HCT116 (cell line): ENCODE data around the gene SSR1. TPM values are rescaled to one million over a fixed set of nuclear protein-coding genes. Genes with fewer than 3 reads are reported as not detected.

Experiments used
- ATAC-seq: fragments of 200-7000 bp; cut with Tn5 transposase; 2 replicates; pipeline ENCODE4 v1.9.1; 2020; ENCODE audit warnings: mild to moderate bottlenecking, moderate library complexity
- BruUV-seq: library from RNA; stranded (reverse); fragments of 400-500 nt; replicated peaks from 2 replicates; lab custom pipeline; 2021; lab: Mats Ljungman, UMichigan
- CTCF ChIA-PET: fragments of 300-600 bp; sonication (Branson Sonifier 250); formaldehyde crosslinking; loops from one replicate; lab custom pipeline; 2021; ENCODE audit warnings: antibody characterized with exemption; lab: Charles Lee
- POLR2A ChIA-PET: fragments of 300-600, 350-600 bp; sonication (Branson Sonifier 250); formaldehyde crosslinking; loops from one replicate; lab custom pipeline; 2021; ENCODE audit warnings: antibody characterized with exemption; lab: Charles Lee
- RAD21 ChIA-PET, 2 experiments: fragments of 300-600 bp; sonication (Branson Sonifier 250); formaldehyde crosslinking; loops; one replicate each; lab custom pipeline; 2023; ENCODE audit warnings: low total read pairs in 2 of 2; ENCODE audit not compliant: uncharacterized antibody in 2 of 2, unreplicated experiment in 2 of 2, low non-redundant PET in 1 of 2; lab: Charles Lee
- DNase-seq: peaks from one replicate; pipeline ENCODE4 v3.0.0-alpha.2; 2010; ENCODE audit warnings: low read depth, low spot score
- H2AFZ ChIP-seq: fragments of 200-600 bp; shearing (Covaris generic), sonication (generic); 2 replicates; pipeline ENCODE4 v1.6.1; 2017; ENCODE audit warnings: low read depth, mixed run types, mixed read lengths, antibody characterized with exemption, low read length; ENCODE audit not compliant: poor library complexity, severe bottlenecking
- H3K27ac ChIP-seq: 2 replicates; pipeline ENCODE4 v1.5.1; 2012; ENCODE audit warnings: low read depth, low read length
- H3K27me3 ChIP-seq: fragments of 200-600 bp; sonication (generic); 2 replicates; pipeline ENCODE4 v1.6.1; 2016; ENCODE audit warnings: mixed run types, low read length, mixed read lengths; ENCODE audit not compliant: insufficient read depth
- H3K36me3 ChIP-seq, 2 experiments: fragments of 200-500 bp in 1 of 2; fragments of 200-600 bp in 1 of 2; sonication (Bioruptor generic) in 1 of 2; sonication (generic) in 1 of 2; 2 replicates each; pipeline versions ENCODE4 v1.5.1 to v1.6.1; 2014 to 2016; ENCODE audit warnings: low read length in 2 of 2, inconsistent platforms in 1 of 2, mixed read lengths in 1 of 2, mixed run types in 1 of 2; ENCODE audit not compliant: insufficient read depth in 2 of 2, control insufficient read depth in 1 of 2
- H3K4me1 ChIP-seq, 2 experiments: fragments of 200-600 bp in 1 of 2; sonication (generic) in 1 of 2; 2 replicates each; pipeline versions ENCODE4 v1.5.1 to v1.6.1; 2012 to 2017; ENCODE audit warnings: low read length in 2 of 2, inconsistent platforms in 1 of 2, mild to moderate bottlenecking in 1 of 2, mixed read lengths in 1 of 2, mixed run types in 1 of 2, moderate library complexity in 1 of 2; ENCODE audit not compliant: insufficient read depth in 2 of 2, control insufficient read depth in 1 of 2
- H3K4me2 ChIP-seq: fragments of 200-600 bp; sonication (generic); 2 replicates; pipeline ENCODE4 v1.6.1; 2017; ENCODE audit warnings: mixed run types, low read length, mixed read lengths
- H3K4me3 ChIP-seq, 2 experiments: fragments of 200-600 bp in 1 of 2; sonication (generic) in 1 of 2; replicated peaks in 1 of 2; 2 replicates each; pipeline ENCODE4 v1.5.1; 2011 to 2016; ENCODE audit warnings: low read length in 2 of 2, control low read depth in 1 of 2, low read depth in 1 of 2, mild to moderate bottlenecking in 1 of 2, mixed read lengths in 1 of 2, mixed run types in 1 of 2
- H3K79me2 ChIP-seq: fragments of 200-600 bp; sonication (generic); 2 replicates; pipeline ENCODE4 v1.6.1; 2017; ENCODE audit warnings: mild to moderate bottlenecking, mixed run types, low read length, moderate library complexity, mixed read lengths; ENCODE audit not compliant: insufficient read depth
- H3K9ac ChIP-seq: fragments of 200-600 bp; sonication (generic); 2 replicates; pipeline ENCODE4 v1.6.1; 2016; ENCODE audit warnings: low read length, mixed read lengths
- H3K9me2 ChIP-seq: fragments of 200-600 bp; sonication (generic), shearing (Covaris generic); 2 replicates; pipeline ENCODE4 v1.6.1; 2017; ENCODE audit warnings: mixed run types, mild to moderate bottlenecking, moderate library complexity; ENCODE audit not compliant: insufficient read depth
- H3K9me3 ChIP-seq, 2 experiments: fragments of 200-500 bp in 1 of 2; fragments of 200-600 bp in 1 of 2; sonication (Bioruptor generic) in 1 of 2; sonication (generic) in 1 of 2; 2 replicates each; pipeline ENCODE4 v1.6.1; 2014 to 2017; ENCODE audit warnings: low read length in 2 of 2, mixed read lengths in 2 of 2, inconsistent platforms in 1 of 2, low read depth in 1 of 2, mild to moderate bottlenecking in 1 of 2, mixed run types in 1 of 2, moderate library complexity in 1 of 2; ENCODE audit not compliant: control insufficient read depth in 1 of 2, insufficient read depth in 1 of 2
- H4K20me1 ChIP-seq: fragments of 200-600 bp; sonication (generic), shearing (Covaris generic); 2 replicates; pipeline ENCODE4 v1.6.1; 2017; ENCODE audit warnings: mixed run types, mild to moderate bottlenecking, moderate library complexity; ENCODE audit not compliant: insufficient read depth
- CTCF ChIP-seq, 3 experiments: fragments of 200-600 bp in 1 of 3; sonication (generic) in 1 of 3; IDR thresholded peaks in 2 of 3; conservative IDR thresholded peaks in 1 of 3; 2 replicates each; pipeline ENCODE4 v1.5.1; 2012 to 2017; ENCODE audit warnings: low read depth in 2 of 3, low read length in 2 of 3, antibody characterized with exemption in 1 of 3, borderline replicate concordance in 1 of 3, control low read depth in 1 of 3, mild to moderate bottlenecking in 1 of 3, mixed read lengths in 1 of 3, mixed run types in 1 of 3, moderate library complexity in 1 of 3; ENCODE audit not compliant: insufficient read depth in 1 of 3
- EGR1 ChIP-seq: IDR thresholded peaks from 2 replicates; pipeline ENCODE4 v1.6.1; 2012; ENCODE audit warnings: low read depth
- EZH2phosphoT487 ChIP-seq: fragments of 200-600 bp; IDR thresholded peaks from 2 replicates; pipeline ENCODE4 v1.6.1; 2018; ENCODE audit warnings: antibody characterized with exemption, borderline replicate concordance
- FOSL1 ChIP-seq: IDR thresholded peaks from 2 replicates; pipeline ENCODE4 v1.6.1; 2012; ENCODE audit warnings: low read depth
- POLR2A ChIP-seq: IDR thresholded peaks from 2 replicates; pipeline ENCODE4 v1.7.0; 2011; ENCODE audit warnings: borderline replicate concordance; ENCODE audit not compliant: insufficient read depth, insufficient read length; ENCODE audit errors: extremely low read depth
- POLR2AphosphoS5 ChIP-seq: IDR thresholded peaks from 2 replicates; pipeline ENCODE4 v1.6.1; 2011; ENCODE audit warnings: mild to moderate bottlenecking, low read depth, low read length, moderate library complexity
- SIN3A ChIP-seq: IDR thresholded peaks from 2 replicates; pipeline ENCODE4 v1.6.1; 2012; ENCODE audit warnings: low read depth
- SP1 ChIP-seq: IDR thresholded peaks from 2 replicates; pipeline ENCODE4 v1.6.1; 2012; ENCODE audit warnings: low read depth
- YY1 ChIP-seq: IDR thresholded peaks from 2 replicates; pipeline ENCODE4 v1.6.1; 2011; ENCODE audit warnings: low read length, low read depth, moderate library complexity, mild to moderate bottlenecking; ENCODE audit not compliant: insufficient replicate concordance; ENCODE audit errors: extremely low read depth
- intact Hi-C: fragments of 100-400 bp; cut with micrococcal nuclease; formaldehyde crosslinking; loops from 2 replicates; pipeline ENCODE4 v1.10.0; 2022
- total RNA-seq: library from RNA; stranded (reverse); gene quantifications from one replicate; pipeline ENCODE4 v1.2.1, GENCODE V29; 2021; ENCODE audit not compliant: unreplicated experiment

SSR1 gene
- total RNA-seq, 1 experiment from 2014 or later, result 127 TPM

GRCh38 chr6:7268362-7268761, 44.6 kb downstream of the SSR1 start:
- CTCF ChIA-PET, result no interaction called here
- Histone ChIP-seq H3K36me3 (no peaks in the 10 kb centered on the region), H3K4me3 (no peak overlapping the region), H3K4me2 (peak overlapping the region; percentile 42; the same call in 1 of the 2 replicates), H3K27ac (peak overlapping the region; percentile 57; the same call in 1 of the 2 replicates), H3K9me3 (no peaks in the 10 kb centered on the region), H3K9me2 (no peaks in the 10 kb centered on the region), H3K27me3 (no peaks in the 10 kb centered on the region), H3K4me1 (peaks cover 9 to 18% of the 10 kb centered on the region in 2 experiments), H3K9ac (no peak overlapping the region), H2AFZ (no peak overlapping the region), H4K20me1 (no peaks in the 10 kb centered on the region), H3K79me2 (no peaks in the 10 kb centered on the region)
- ATAC-seq, result no peak
- DNase-seq, result no peak
- POLR2A ChIA-PET, result no interaction called here
- RAD21 ChIA-PET, result no interaction called here
- TF ChIP-seq CTCF (IDR thresholded peaks at IDR 0.05 in 2 of 3, conservative IDR thresholded peaks at IDR 0.05 in 1 of 3; ENCODE audit: borderline replicate concordance in 1 of 3, insufficient read depth in 1 of 3, low read depth in 2 of 3, low read length in 2 of 3), result no peak
- intact Hi-C loops, result no loop called here
- BruUV-seq, result no TSS peak

- Histone ChIP-seq H3K27ac (peak overlapping the region; percentile 57), H3K4me3 (no peak overlapping the region), H3K79me2 (no peaks in the 10 kb centered on the region), H3K9ac (no peak overlapping the region), H4K20me1 (no peaks in the 10 kb centered on the region), H2AFZ (no peak overlapping the region), H3K9me3 (no peaks in the 10 kb centered on the region), H3K4me1 (peaks cover 9 to 18% of the 10 kb centered on the region in 2 experiments), H3K36me3 (no peaks in the 10 kb centered on the region), H3K4me2 (peak overlapping the region; percentile 42), H3K9me2 (no peaks in the 10 kb centered on the region), H3K27me3 (no peaks in the 10 kb centered on the region)
- TF ChIP-seq SIN3A (no peak), POLR2AphosphoS5 (peak; percentile 46), POLR2A (no peak), CTCF (IDR thresholded peaks at IDR 0.05 in 2 of 3, conservative IDR thresholded peaks at IDR 0.05 in 1 of 3; ENCODE audit: borderline replicate concordance in 1 of 3, insufficient read depth in 1 of 3, low read depth in 2 of 3, low read length in 2 of 3) (no peak), YY1 (no peak), SP1 (peak; percentile 62), EGR1 (peak; percentile 65; the same call in 1 of the 2 replicates), FOSL1 (peak; percentile 60; the same call in 1 of the 2 replicates), EZH2phosphoT487 (no peak)
- CTCF ChIA-PET, result no interaction called here
- peak; percentile 54 for DNase-seq
- peak; percentile 90 for ATAC-seq
- intact Hi-C loops, result no loop called here
- no TSS peak for BruUV-seq
- POLR2A ChIA-PET, result no interaction called here
- RAD21 ChIA-PET, result interaction anchor here in 1 of 2 experiments (0.6 kb wide), 1 partner anchor 545 kb away, joined by 8 read pairs; no protein-coding TSS in a partner anchor
These were observed 45.4 kb downstream of the SSR1 start for GRCh38 chr6:7267466-7268091.
